ENCODE results near the gene PNO1. TPM values are rescaled to one million over a fixed set of nuclear protein-coding genes. Genes with fewer than 3 reads are reported as not detected.

The PNO1 gene
- total and polyA plus RNA-seq, 12 donors, result 6.0 to 25.5 (median 14.8) TPM

GRCh38 chr2:68118816-68119215, 38.9 kb upstream of the PNO1 start:
- no peaks in the 10 kb centered on the region for H3K36me3 ChIP-seq (replicated peaks in 1 of 2)
- peaks cover 0 to 8% of the 10 kb centered on the region in 2 donors for H3K4me1 ChIP-seq (replicated peaks in 1 of 2)
- intact Hi-C loops (cut with DNase I), result no loop called here

DNA sequence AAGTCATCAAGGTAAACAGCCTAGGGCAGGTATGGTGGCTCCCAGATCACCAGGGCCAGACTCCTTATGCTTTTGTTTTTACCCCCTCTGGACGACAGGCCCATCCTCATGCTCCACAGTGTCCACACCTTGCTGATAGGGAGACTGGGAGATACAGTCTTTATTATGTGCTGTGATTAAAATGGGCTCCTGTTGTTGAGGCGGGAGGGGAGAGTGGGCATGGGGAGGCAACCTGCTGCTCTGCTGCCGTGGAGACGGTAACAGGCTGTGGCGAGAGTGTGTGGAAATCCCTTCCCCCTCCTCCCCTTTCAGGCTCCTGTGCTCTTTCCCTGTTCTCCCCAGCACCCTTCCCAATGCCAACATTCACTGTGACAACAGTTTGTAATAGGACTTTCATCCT, 38.2 kb upstream of the PNO1 start:
- intact Hi-C loops (cut with DNase I), result no loop called here
- Histone ChIP-seq H3K27me3 (no peaks in the 10 kb centered on the region), H3K9me3 (replicated peaks in 1 of 3) (no peaks in the 10 kb centered on the region), H3K27ac (no peak overlapping the region), H3K4me3 (no peak overlapping the region), H3K36me3 (replicated peaks in 1 of 2) (no peaks in the 10 kb centered on the region), H3K4me1 (replicated peaks in 1 of 2) (peaks cover 0 to 8% of the 10 kb centered on the region in 2 donors)
- TF ChIP-seq CTCF (IDR thresholded peaks at IDR 0.05) (no peak), POLR2A (IDR thresholded peaks at IDR 0.05) (no peak)
- no peak for DNase-seq
- 64 to 75% (median 69%) methylated on average over 5 of the region's 5 CpGs for WGBS, 4 donors

More at GRCh38 chr2:68118816-68119215, 38.9 kb upstream of the PNO1 start:
- no peaks in the 10 kb centered on the region for H3K9me3 ChIP-seq (replicated peaks in 1 of 3)
- no peak overlapping the region for H3K4me3 ChIP-seq
- H3K27me3 ChIP-seq, result no peaks in the 10 kb centered on the region
- no peak for DNase-seq
- H3K27ac ChIP-seq, result no peak overlapping the region
- TF ChIP-seq CTCF (IDR thresholded peaks at IDR 0.05), result no peak
- no peak for TF ChIP-seq POLR2A (IDR thresholded peaks at IDR 0.05)
- 59 to 78% (median 74%) methylated on average over 7 of the region's 7 CpGs for WGBS, 4 donors

DNA sequence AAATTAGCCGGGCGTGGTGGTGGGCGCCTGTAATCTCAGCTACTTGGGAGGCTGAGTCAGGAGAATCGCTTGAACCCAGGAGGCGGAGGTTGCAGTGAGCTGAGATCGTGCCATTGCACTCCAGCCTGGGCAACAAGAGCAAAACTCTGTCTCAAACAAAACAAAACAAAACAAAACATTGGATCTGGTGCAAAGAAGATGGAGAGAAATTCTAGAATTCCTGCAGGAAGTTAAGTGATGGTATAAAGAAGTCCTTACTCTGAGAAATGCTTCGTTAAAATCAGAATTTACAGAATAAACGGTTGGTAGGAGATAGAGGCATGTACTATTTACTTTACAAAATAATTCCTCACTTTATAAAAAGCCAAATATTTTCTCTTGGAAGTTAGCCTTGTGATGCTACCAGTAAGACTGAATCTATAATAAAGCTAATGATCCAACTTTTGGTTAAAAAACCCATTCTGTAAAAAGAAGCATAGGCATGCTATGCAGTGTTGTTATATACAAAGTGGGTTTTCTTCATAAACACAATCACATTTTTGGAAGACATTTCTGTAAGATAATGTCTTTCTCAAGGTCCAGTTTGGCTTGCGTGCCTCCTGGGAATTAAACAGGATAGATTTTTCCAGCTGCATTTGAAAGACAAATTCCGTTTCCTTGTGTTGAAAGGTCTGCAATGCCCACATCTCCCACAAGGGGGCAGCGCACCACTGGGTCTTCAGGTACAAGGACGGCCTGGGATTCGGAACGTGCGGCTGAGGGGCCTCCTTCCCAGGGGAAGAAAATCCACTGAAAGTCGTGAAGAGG, 35.6 kb upstream of the PNO1 start:
- WGBS, 4 donors, result 39 to 42% (median 40%) methylated on average over 16 of the region's 16 CpGs
- Histone ChIP-seq H3K4me3 (no peak overlapping the region), H3K36me3 (replicated peaks in 1 of 2) (no peaks in the 10 kb centered on the region), H3K9me3 (replicated peaks in 1 of 3) (no peaks in the 10 kb centered on the region), H3K4me1 (replicated peaks in 1 of 2) (peaks cover 0 to 8% of the 10 kb centered on the region in 2 donors), H3K27me3 (no peaks in the 10 kb centered on the region), H3K27ac (no peak overlapping the region)
- TF ChIP-seq POLR2A (IDR thresholded peaks at IDR 0.05) (no peak), CTCF (IDR thresholded peaks at IDR 0.05) (peak; percentile 94 to 98 (median 97))
- peak; percentile 81 to 97 (median 91) for DNase-seq
- intact Hi-C loops (cut with DNase I), result loop anchor here (2.0 to 10.0 kb wide), 4 partner anchors 123 to 320 kb away; partner anchors contain the start of gene PPP3R1 (in 1 of the 2)

DNA sequence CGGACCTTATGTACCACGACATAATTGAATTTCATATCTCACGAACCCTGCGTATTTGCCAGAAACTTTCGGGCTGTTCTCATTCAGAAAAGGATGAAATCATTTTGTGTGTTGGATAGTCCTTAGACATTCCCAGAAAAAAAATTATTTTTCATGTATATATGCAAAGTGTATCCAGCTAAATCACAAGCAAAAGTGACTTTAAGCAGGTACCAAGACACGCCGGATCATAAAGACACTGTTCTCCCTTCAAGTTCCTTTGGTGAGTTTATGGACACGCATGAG, 35.1 kb upstream of the PNO1 start:
- no peaks in the 10 kb centered on the region for H3K36me3 ChIP-seq (replicated peaks in 1 of 2)
- no peak overlapping the region for H3K27ac ChIP-seq
- H3K9me3 ChIP-seq (replicated peaks in 1 of 3), result no peaks in the 10 kb centered on the region
- intact Hi-C loops (cut with DNase I), result loop anchor here (2.0 to 10.0 kb wide), 4 partner anchors 122 to 320 kb away; partner anchors contain the start of gene PPP3R1 (in 1 of the 2)
- no peak overlapping the region for H3K4me3 ChIP-seq
- DNase-seq, result no peak
- TF ChIP-seq POLR2A (IDR thresholded peaks at IDR 0.05) (no peak), CTCF (IDR thresholded peaks at IDR 0.05) (peak in 2 of 6 experiments; percentile 4 to 22)
- H3K4me1 ChIP-seq (replicated peaks in 1 of 2), result peaks cover 0 to 8% of the 10 kb centered on the region in 2 donors
- no peaks in the 10 kb centered on the region for H3K27me3 ChIP-seq
- WGBS, 4 donors, result 26 to 30% (median 26%) methylated on average over 8 of the region's 8 CpGs

All from adrenal gland (tissue), 12 donors.